ENCODE results near the gene CGREF1.

DNA sequence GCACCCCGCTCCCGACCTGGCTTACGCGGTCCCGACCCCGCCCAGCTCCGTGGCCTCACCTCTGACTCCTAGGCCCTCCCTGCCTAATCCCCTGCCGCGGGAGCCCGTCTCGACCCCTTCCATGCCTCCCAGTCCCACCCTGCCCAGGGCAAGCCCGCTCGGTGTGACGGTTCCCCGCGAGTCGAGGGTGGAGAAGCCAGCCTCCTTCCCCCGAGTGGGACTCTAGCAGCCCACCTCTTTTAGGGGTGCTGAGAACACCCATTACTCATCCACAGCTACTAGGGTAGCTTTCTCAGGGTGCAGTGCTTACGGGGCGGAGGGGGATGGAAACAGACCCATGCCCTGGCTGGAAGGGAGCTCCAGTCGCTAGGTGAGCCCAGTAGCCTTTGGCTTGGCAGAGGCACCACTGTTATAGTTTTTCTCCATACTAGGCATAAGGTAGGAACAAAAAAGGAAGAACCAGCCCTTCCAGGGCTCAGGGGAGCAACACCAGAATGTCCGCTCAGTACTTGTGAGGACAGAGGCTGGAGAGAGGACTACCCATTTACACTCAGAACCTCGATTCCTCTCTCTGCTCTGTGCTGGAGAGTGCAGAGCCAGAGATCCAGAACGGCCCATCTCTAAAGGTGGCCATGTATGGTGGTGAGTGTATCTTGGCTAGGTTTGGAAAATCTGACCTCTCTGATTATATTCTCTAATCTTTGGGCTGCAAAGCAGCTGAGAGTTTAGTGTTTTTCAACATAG is 66.9 kb downstream of the CGREF1 start:
- TF ChIP-seq, protein P1, sequence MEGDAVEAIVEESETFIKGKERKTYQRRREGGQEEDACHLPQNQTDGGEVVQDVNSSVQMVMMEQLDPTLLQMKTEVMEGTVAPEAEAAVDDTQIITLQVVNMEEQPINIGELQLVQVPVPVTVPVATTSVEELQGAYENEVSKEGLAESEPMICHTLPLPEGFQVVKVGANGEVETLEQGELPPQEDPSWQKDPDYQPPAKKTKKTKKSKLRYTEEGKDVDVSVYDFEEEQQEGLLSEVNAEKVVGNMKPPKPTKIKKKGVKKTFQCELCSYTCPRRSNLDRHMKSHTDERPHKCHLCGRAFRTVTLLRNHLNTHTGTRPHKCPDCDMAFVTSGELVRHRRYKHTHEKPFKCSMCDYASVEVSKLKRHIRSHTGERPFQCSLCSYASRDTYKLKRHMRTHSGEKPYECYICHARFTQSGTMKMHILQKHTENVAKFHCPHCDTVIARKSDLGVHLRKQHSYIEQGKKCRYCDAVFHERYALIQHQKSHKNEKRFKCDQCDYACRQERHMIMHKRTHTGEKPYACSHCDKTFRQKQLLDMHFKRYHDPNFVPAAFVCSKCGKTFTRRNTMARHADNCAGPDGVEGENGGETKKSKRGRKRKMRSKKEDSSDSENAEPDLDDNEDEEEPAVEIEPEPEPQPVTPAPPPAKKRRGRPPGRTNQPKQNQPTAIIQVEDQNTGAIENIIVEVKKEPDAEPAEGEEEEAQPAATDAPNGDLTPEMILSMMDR (IDR thresholded peaks at IDR 0.05): no peak
- no peak for TF ChIP-seq POLR2A (IDR thresholded peaks at IDR 0.05)
